Measurements from ENCODE around the gene ITPKC.
A peak's percentile ranks its signal among the peaks of the same experiment; 100 is the strongest.

The ITPKC gene

DNA sequence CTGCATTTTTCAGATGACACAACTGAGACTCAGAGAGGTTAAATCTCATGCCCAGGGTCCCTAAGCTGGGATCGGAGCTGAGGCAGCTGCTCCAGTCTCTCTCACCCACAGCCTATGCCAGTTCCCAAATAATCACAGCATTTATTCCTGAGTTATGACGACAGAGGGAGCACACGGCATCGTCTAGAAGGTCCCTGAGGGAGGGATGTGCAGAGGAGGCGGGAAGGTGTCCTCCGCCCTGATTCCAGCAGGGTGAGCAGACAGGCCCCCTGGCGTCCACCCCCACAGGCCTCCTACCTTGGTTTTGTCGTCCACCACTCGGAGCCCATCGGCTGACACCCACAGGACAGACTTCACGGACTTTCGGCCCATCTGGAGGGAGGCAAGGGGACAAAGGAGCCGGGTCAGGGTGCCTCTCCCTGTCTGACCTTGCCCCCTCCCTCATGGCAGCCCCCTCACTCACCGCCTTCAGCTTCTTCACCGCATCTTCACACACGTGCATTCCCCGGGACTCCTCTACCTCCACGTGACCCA is 34.4 kb upstream of the ITPKC start:
- Histone ChIP-seq H3K4me3 (ENCODE audit: low read depth, low read length) (no peak overlapping the region), H3K9me3 (ENCODE audit: control insufficient read depth, insufficient read depth, low read length) (no peaks in the 10 kb centered on the region), H3K4me1 (ENCODE audit: control insufficient read depth, insufficient read depth, low read length) (no peaks in the 10 kb centered on the region), H3K27ac (ENCODE audit: low read depth, low read length) (no peak overlapping the region), H3K36me3 (ENCODE audit: control insufficient read depth, insufficient read depth, low read length) (peaks cover 61% of the 10 kb centered on the region), H3K27me3 (ENCODE audit: control insufficient read depth, insufficient read depth, low read length) (no peaks in the 10 kb centered on the region), H3K9ac (ENCODE audit: low read depth, low read length) (no peak overlapping the region)

DNA sequence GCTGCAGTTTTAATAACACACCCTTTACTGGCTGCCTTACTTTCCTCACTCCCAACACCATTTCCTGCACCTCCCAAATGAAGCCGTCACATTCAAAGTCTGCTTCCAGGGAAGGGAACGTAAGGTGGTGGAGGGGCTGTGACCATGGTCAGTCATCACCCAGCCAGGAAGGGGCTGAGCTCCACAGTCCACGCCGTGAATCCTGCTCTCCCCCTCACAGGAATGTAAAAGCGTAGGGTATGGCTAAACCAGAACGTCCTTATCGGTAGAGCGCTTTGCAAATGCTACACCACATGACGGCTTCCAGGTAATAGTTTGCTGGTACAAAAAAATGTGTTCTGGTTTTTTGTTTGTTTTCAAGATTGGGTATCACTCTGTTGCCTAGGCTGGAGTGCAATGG is 33.5 kb upstream of the ITPKC start:
- Histone ChIP-seq H3K4me1 (ENCODE audit: control insufficient read depth, insufficient read depth, low read length) (no peaks in the 10 kb centered on the region), H3K9ac (ENCODE audit: low read depth, low read length) (no peak overlapping the region), H3K27ac (ENCODE audit: low read depth, low read length) (no peak overlapping the region), H3K27me3 (ENCODE audit: control insufficient read depth, insufficient read depth, low read length) (no peaks in the 10 kb centered on the region), H3K36me3 (ENCODE audit: control insufficient read depth, insufficient read depth, low read length) (peaks cover 52% of the 10 kb centered on the region), H3K9me3 (ENCODE audit: control insufficient read depth, insufficient read depth, low read length) (no peaks in the 10 kb centered on the region), H3K4me3 (ENCODE audit: low read depth, low read length) (no peak overlapping the region)

- H3K9me3 ChIP-seq (ENCODE audit: control insufficient read depth, insufficient read depth, low read length): no peaks in the 10 kb centered on the region
- no peak overlapping the region for H3K27ac ChIP-seq (ENCODE audit: low read depth, low read length)
- H3K9ac ChIP-seq (ENCODE audit: low read depth, low read length): no peak overlapping the region
- no peak overlapping the region for H3K4me3 ChIP-seq (ENCODE audit: low read depth, low read length)
- peaks cover 6% of the 10 kb centered on the region for H3K4me1 ChIP-seq (ENCODE audit: control insufficient read depth, insufficient read depth, low read length)
- peaks cover 47% of the 10 kb centered on the region for H3K36me3 ChIP-seq (ENCODE audit: control insufficient read depth, insufficient read depth, low read length)
- H3K27me3 ChIP-seq (ENCODE audit: control insufficient read depth, insufficient read depth, low read length): no peaks in the 10 kb centered on the region
These were observed 32.6 kb upstream of the ITPKC start for GRCh38 chr19:40684280-40684679.

- H3K36me3 ChIP-seq (ENCODE audit: control insufficient read depth, insufficient read depth, low read length): peaks cover 44% of the 10 kb centered on the region
- H3K4me3 ChIP-seq (ENCODE audit: low read depth, low read length): no peak overlapping the region
- no peaks in the 10 kb centered on the region for H3K9me3 ChIP-seq (ENCODE audit: control insufficient read depth, insufficient read depth, low read length)
- H3K4me1 ChIP-seq (ENCODE audit: control insufficient read depth, insufficient read depth, low read length): peaks cover 7% of the 10 kb centered on the region
- no peaks in the 10 kb centered on the region for H3K27me3 ChIP-seq (ENCODE audit: control insufficient read depth, insufficient read depth, low read length)
- H3K27ac ChIP-seq (ENCODE audit: low read depth, low read length): no peak overlapping the region
- H3K9ac ChIP-seq (ENCODE audit: low read depth, low read length): no peak overlapping the region
These were observed 31.8 kb upstream of the ITPKC start for GRCh38 chr19:40685016-40685526.

DNA sequence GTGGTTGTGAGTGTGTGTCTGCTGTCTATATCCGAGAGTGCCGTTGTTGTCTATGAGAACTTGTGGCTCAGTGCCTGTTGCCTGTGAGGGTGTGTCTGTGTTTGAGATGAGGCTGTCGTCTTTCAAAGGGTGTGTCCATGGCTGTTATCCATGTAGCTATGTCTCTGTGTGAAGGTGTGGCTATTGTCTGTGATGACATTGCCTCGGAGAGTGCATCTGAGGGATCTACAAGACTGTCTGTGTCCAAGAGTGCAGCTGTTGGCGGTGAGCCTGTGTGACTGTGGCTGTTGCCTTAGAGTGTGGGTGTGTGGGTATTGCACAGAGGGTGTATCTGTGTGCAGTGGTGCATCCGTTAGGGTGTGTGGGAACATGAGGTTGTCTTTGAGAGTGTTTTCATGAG is 31.3 kb upstream of the ITPKC start:
- H3K9ac ChIP-seq (ENCODE audit: low read depth, low read length): no peak overlapping the region
- no peak overlapping the region for H3K4me3 ChIP-seq (ENCODE audit: low read depth, low read length)
- no peak overlapping the region for H3K27ac ChIP-seq (ENCODE audit: low read depth, low read length)
- peaks cover 7% of the 10 kb centered on the region for H3K4me1 ChIP-seq (ENCODE audit: control insufficient read depth, insufficient read depth, low read length)
- H3K27me3 ChIP-seq (ENCODE audit: control insufficient read depth, insufficient read depth, low read length): no peaks in the 10 kb centered on the region
- peaks cover 42% of the 10 kb centered on the region for H3K36me3 ChIP-seq (ENCODE audit: control insufficient read depth, insufficient read depth, low read length)
- H3K9me3 ChIP-seq (ENCODE audit: control insufficient read depth, insufficient read depth, low read length): no peaks in the 10 kb centered on the region

DNA sequence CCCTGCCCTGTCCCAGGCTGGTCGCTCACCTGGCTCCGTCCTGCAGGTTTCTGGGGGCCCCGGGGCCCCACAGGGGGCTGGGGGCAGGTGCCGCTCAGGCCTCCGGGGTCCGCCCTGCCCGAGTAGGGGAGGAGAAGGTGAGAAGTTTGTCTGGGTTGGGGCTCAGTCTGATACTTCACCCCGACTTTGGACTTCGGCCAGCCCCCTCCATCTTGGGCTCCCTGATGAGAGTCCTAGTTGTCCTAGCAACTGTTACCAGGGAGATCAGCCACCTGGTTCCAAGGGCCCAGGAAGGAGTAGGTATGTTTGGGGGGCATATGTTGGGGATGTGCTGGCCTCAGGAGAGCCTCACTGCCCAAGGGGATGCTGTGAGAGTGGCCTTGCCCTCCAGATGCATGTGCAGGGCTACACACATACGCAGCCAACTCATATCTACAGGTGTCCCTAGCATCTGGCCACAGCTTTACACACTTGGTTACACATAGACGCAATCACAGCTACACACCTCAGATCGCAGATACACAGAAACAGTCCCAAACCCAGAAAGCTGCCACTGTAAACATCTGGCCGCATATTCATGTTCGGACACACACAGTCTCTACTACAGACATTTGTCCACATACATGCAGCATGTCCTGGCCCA is 29.9 kb upstream of the ITPKC start:
- Histone ChIP-seq H3K9me3 (ENCODE audit: control insufficient read depth, insufficient read depth, low read length) (no peaks in the 10 kb centered on the region), H3K27ac (ENCODE audit: low read depth, low read length) (no peak overlapping the region), H3K9ac (ENCODE audit: low read depth, low read length) (no peak overlapping the region), H3K4me3 (ENCODE audit: low read depth, low read length) (no peak overlapping the region), H3K36me3 (ENCODE audit: control insufficient read depth, insufficient read depth, low read length) (peaks cover 34% of the 10 kb centered on the region), H3K4me1 (ENCODE audit: control insufficient read depth, insufficient read depth, low read length) (peaks cover 12% of the 10 kb centered on the region), H3K27me3 (ENCODE audit: control insufficient read depth, insufficient read depth, low read length) (no peaks in the 10 kb centered on the region)

DNA sequence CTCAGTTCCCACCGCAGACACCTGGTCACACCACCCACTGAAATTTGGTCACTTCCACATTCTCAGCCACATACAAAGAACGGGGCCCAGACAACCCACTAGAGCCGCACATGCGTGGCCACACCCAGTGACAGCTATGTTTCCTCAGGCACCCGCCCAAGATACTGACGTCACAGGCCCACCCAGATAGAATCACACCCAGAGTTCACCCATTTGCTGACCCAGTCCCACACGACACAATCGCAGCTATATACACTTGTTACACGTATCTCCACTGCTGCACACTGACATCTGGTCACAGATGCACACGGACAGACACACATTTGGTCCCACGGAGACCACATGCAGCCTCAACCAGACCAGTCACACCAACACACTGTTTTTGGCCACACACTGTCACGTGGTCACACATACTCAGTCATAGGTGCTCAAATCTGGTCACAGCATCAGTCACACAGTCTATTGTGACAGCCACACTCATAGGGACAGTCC is 29.3 kb upstream of the ITPKC start:
- no peak overlapping the region for H3K27ac ChIP-seq (ENCODE audit: low read depth, low read length)

GRCh38 chr19:40688309-40688708 is 28.6 kb upstream of the ITPKC start:
- no peaks in the 10 kb centered on the region for H3K27me3 ChIP-seq (ENCODE audit: control insufficient read depth, insufficient read depth, low read length)
- no peak overlapping the region for H3K4me3 ChIP-seq (ENCODE audit: low read depth, low read length)
- H3K9me3 ChIP-seq (ENCODE audit: control insufficient read depth, insufficient read depth, low read length): no peaks in the 10 kb centered on the region
- H3K36me3 ChIP-seq (ENCODE audit: control insufficient read depth, insufficient read depth, low read length): peaks cover 29% of the 10 kb centered on the region
- H3K27ac ChIP-seq (ENCODE audit: low read depth, low read length): no peak overlapping the region
- no peak overlapping the region for H3K9ac ChIP-seq (ENCODE audit: low read depth, low read length)
- peaks cover 15% of the 10 kb centered on the region for H3K4me1 ChIP-seq (ENCODE audit: control insufficient read depth, insufficient read depth, low read length)

More for the DNA sequence above, 29.3 kb upstream of the ITPKC start:
- H3K4me1 ChIP-seq (ENCODE audit: control insufficient read depth, insufficient read depth, low read length): peaks cover 15% of the 10 kb centered on the region
- H3K4me3 ChIP-seq (ENCODE audit: low read depth, low read length): no peak overlapping the region
- no peaks in the 10 kb centered on the region for H3K9me3 ChIP-seq (ENCODE audit: control insufficient read depth, insufficient read depth, low read length)
- no peaks in the 10 kb centered on the region for H3K27me3 ChIP-seq (ENCODE audit: control insufficient read depth, insufficient read depth, low read length)
- peaks cover 29% of the 10 kb centered on the region for H3K36me3 ChIP-seq (ENCODE audit: control insufficient read depth, insufficient read depth, low read length)
- H3K9ac ChIP-seq (ENCODE audit: low read depth, low read length): no peak overlapping the region

GRCh38 chr19:40688987-40689338 is 27.9 kb upstream of the ITPKC start:
- Histone ChIP-seq H3K9ac (ENCODE audit: low read depth, low read length) (no peak overlapping the region), H3K4me1 (ENCODE audit: control insufficient read depth, insufficient read depth, low read length) (peaks cover 15% of the 10 kb centered on the region), H3K4me3 (ENCODE audit: low read depth, low read length) (peak overlapping the region; percentile 67)

GRCh38 chr19:40689339-40690049 is 27.4 kb upstream of the ITPKC start:
- H3K36me3 ChIP-seq (ENCODE audit: control insufficient read depth, insufficient read depth, low read length): peaks cover 36% of the 10 kb centered on the region
- peaks cover 15% of the 10 kb centered on the region for H3K4me1 ChIP-seq (ENCODE audit: control insufficient read depth, insufficient read depth, low read length)
- peak overlapping the region; percentile 61 for H3K27ac ChIP-seq (ENCODE audit: low read depth, low read length)
- peak overlapping the region; percentile 67 for H3K4me3 ChIP-seq (ENCODE audit: low read depth, low read length)
- peak overlapping the region; percentile 37 for H3K9ac ChIP-seq (ENCODE audit: low read depth, low read length)
- H3K27me3 ChIP-seq (ENCODE audit: control insufficient read depth, insufficient read depth, low read length): no peaks in the 10 kb centered on the region
- H3K9me3 ChIP-seq (ENCODE audit: control insufficient read depth, insufficient read depth, low read length): no peaks in the 10 kb centered on the region

More at GRCh38 chr19:40688987-40689338, 27.9 kb upstream of the ITPKC start:
- H3K36me3 ChIP-seq (ENCODE audit: control insufficient read depth, insufficient read depth, low read length): peaks cover 31% of the 10 kb centered on the region
- no peak overlapping the region for H3K27ac ChIP-seq (ENCODE audit: low read depth, low read length)
- H3K27me3 ChIP-seq (ENCODE audit: control insufficient read depth, insufficient read depth, low read length): no peaks in the 10 kb centered on the region
- no peaks in the 10 kb centered on the region for H3K9me3 ChIP-seq (ENCODE audit: control insufficient read depth, insufficient read depth, low read length)
